GM13976 (cell line): ENCODE data around the gene PLSCR2.
"Not testable (repeated sequence)": the region's sequence is repeated elsewhere in the genome, so short reads cannot be mapped to it uniquely, and the experiment has no call there.

Experiments used
- DNase-seq: peaks from one replicate; pipeline ENCODE4 v3.0.0; 2012; ENCODE audit warnings: low spot score
- in situ Hi-C: fragments of 300-500 bp; cut with MboI; formaldehyde crosslinking; loops from one replicate; pipeline ENCODE4 v1.12.0; 2022; ENCODE audit warnings: low sequenced_read_pairs, mixed read lengths, inconsistent platforms; ENCODE audit not compliant: unreplicated experiment
- TF ChIP-seq, protein P1 (sequence below): IDR thresholded peaks from 2 replicates; pipeline ENCODE4 v1.5.1; 2012; ENCODE audit warnings: borderline replicate concordance, mild to moderate bottlenecking; ENCODE audit not compliant: insufficient read depth; ENCODE audit errors: extremely low read depth, missing control alignments, control extremely low read depth

PLSCR2 gene

DNA sequence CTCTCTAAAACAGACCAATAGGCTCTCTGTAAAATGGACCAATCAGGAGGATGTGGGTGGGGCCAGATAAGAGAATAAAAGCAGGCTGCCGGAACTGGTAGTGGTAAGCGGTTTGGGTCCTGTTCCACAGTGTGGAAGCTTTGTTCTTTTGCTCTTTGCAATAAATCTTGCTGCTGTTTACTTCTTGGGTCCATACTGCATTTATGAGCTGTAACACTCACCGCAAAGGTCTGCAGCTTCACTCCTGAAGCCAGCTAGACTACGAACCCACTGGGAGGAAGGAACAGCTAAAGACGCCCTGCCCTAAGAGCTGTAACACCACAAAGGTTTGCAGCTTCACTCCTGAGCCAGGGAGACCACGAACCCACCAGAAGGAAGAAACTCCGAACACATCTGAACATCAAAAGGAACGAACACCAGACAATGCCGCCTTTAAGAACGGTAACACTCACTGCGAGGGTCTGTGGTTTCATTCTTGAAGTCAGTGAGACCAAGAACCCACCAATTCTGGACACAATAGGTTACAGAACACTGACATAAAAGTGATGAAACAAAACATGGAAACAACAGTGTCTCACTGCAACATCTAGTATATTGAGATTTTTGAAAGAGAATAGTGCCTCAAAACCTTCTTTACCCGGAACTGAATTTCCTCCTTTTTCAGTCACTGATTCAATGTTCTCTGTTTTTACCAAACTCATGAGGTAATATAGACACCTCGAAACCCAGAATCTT is 28.8 kb upstream of the PLSCR2 start:
- in situ Hi-C loops: no loop called here
- no peak for DNase-seq
- TF ChIP-seq, protein P1, sequence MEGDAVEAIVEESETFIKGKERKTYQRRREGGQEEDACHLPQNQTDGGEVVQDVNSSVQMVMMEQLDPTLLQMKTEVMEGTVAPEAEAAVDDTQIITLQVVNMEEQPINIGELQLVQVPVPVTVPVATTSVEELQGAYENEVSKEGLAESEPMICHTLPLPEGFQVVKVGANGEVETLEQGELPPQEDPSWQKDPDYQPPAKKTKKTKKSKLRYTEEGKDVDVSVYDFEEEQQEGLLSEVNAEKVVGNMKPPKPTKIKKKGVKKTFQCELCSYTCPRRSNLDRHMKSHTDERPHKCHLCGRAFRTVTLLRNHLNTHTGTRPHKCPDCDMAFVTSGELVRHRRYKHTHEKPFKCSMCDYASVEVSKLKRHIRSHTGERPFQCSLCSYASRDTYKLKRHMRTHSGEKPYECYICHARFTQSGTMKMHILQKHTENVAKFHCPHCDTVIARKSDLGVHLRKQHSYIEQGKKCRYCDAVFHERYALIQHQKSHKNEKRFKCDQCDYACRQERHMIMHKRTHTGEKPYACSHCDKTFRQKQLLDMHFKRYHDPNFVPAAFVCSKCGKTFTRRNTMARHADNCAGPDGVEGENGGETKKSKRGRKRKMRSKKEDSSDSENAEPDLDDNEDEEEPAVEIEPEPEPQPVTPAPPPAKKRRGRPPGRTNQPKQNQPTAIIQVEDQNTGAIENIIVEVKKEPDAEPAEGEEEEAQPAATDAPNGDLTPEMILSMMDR: no peak

DNA sequence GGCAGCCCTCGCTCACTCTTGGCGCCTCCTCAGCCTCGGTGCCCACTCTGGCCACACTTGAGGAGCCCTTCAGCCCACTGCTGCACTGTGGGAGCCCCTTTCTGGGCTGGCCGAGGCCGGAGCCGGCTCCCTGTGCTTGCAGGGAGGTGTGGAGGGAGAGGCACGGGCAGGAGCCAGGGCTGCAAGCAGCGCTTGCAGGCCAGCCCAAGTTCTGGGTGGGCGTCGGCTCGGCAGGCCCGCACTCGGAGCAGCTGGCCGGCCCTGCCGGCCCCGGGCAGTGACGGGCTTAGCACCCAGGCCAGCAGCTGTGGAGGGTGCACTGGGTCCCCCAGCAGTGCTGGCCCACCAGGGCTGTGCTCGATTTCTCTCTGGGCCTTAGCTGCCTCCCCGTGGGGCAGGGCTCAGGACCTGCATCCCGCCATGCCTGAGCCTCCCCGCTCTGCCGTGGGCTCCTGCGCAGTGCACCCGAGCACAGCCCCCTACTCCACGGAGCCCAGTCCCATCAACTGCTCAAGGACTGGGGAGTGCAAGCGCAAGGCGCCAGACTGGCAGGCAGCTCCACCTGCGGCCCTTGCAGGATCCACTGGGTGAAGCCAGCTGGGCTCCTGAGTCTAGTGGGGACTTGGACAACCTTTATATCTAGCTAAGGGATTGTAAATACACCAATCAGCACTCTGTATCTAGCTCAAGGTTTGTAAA is 27.9 kb upstream of the PLSCR2 start:
- DNase-seq, in situ Hi-C loops: not testable (repeated sequence)

DNA sequence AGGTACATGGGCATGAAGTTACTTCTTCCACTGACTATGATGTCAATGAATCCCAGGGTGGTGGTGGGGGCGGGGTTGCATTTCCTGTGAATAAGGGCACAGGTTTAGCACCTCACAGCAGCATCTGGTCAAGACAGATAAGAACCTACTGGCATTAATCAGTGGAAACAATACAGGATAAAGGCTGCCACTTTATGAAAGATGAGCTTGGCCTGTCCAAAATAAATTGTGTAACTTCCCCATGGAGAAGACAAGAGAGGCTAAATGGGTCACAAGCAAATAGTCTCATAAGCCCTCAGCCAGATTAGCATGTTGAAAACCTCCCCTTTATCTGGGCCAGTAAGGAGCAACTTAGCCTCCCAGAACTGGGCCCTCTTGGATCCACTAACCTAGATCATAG is 27.4 kb upstream of the PLSCR2 start:
- in situ Hi-C loops: no loop called here
- no peak for DNase-seq
- TF ChIP-seq, protein P1: no peak

DNA sequence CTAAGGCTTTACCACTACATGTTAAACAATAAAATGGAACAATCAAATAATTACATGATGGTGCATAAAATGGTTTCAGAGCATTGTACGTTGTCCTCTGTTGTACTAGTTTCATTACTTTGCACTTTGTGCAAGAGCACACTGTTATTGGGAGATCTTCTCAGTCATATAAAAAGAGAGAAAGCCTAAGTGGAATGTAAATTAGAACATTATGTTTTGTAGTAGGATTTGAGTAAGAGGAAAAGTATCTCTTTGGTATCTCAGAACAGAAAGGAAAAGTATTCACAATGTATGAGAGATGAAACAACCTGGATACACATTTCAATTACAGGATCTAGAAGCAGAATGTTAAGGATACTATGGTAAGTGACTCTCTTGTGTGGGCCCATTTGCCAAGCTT is 26.9 kb upstream of the PLSCR2 start:
- TF ChIP-seq, protein P1: no peak
- DNase-seq: no peak
- in situ Hi-C loops: no loop called here

DNA sequence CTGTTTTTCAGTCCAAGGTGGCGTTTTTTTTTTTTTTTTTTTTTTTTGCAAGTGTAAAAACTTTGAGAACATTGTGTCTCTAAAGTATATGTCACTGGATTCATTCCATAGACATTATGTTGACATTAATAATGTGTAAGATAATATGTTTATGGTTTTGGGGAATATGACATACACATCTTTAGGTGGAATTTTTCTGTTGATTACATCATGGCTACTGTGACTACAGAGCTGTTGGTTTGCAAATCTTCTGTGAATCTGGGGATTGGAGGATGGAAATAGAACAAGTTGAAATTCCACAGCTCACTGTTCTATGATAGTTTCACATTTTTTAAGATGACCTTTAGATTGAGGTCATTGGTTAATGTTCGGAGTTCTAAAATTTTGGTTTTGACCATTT is 24.4 kb upstream of the PLSCR2 start:
- TF ChIP-seq, protein P1: no peak
- in situ Hi-C loops: no loop called here
- DNase-seq: no peak

DNA sequence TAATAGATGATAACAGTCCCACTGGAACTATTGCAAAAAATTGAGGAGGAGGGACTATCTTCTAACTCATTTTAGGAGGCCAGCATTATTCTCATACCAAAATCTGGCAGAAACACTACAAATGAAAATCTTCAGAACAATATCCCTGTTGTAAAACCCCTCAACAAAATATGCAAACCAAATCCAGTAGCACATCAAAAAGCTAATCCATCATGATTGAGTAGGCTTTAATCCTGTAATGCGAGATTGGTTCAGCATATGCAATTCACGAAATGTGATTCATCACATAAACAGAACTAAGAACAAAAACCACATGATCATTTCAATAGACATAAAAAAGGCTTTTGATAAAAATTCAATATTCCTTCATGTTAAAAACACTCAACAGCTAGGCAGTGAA is 23.9 kb upstream of the PLSCR2 start:
- no peak for DNase-seq
- in situ Hi-C loops: no loop called here
- TF ChIP-seq, protein P1: no peak

DNA sequence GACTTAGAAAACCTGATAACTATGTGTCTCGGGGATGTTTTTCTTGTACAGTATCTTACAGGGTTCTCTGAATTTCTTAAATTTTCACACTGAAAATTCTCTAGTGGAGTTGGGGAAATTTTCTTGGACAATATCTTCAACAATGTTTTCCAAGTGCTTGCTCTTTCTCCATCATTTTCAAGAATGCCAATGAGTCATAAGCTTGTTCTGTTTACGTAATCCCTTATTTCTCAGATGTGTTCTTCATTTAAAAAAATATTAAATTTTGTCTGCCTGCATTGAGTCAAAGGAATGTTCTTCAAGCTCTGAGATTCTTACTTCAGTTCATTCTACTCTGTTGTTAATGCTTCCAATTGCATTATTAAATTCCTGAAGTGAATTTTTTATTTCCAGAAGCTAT is 21.9 kb upstream of the PLSCR2 start:
- no peak for DNase-seq
- TF ChIP-seq, protein P1: no peak
- in situ Hi-C loops: no loop called here
